Progenitor cell of endocrine pancreas (in vitro differentiated cells): Measurements from ENCODE around the gene MYH15. TPM values are rescaled to one million over a fixed set of nuclear protein-coding genes. Genes with fewer than 3 reads are reported as not detected.

ENCODE experiments used
- DNase-seq: peaks from one replicate; pipeline ENCODE4 v3.0.0; 2021; ENCODE audit warnings: low spot score; ENCODE audit not compliant: unreplicated experiment
- H3K27ac Mint-ChIP-seq: 2 replicates; pipeline ENCODE4 v1.8.0; 2021; ENCODE audit warnings: mild to moderate bottlenecking, moderate library complexity, mixed read lengths
- H3K27me3 Mint-ChIP-seq: 2 replicates; pipeline ENCODE4 v1.8.0; 2021; ENCODE audit warnings: mixed read lengths
- H3K36me3 Mint-ChIP-seq: 2 replicates; pipeline ENCODE4 v1.8.0; 2022; ENCODE audit warnings: mixed read lengths; ENCODE audit not compliant: insufficient read depth
- H3K4me1 Mint-ChIP-seq: 2 replicates; pipeline ENCODE4 v1.8.0; 2021; ENCODE audit warnings: low read depth, mixed read lengths
- H3K4me3 Mint-ChIP-seq: 2 replicates; pipeline ENCODE4 v1.8.0; 2021; ENCODE audit warnings: low read depth, mild to moderate bottlenecking, moderate library complexity, mixed read lengths
- H3K9me3 Mint-ChIP-seq: 2 replicates; pipeline ENCODE4 v1.8.0; 2021; ENCODE audit warnings: low read depth, mixed read lengths
- CTCF ChIP-seq: fragments of 200-600 bp; sonication (generic); IDR thresholded peaks from one replicate; pipeline ENCODE4 v1.5.0; 2021; ENCODE audit warnings: antibody characterized with exemption, mild to moderate bottlenecking; ENCODE audit not compliant: unreplicated experiment
- total RNA-seq: library from RNA; stranded (reverse); gene quantifications from 2 replicates; pipeline ENCODE4 v1.2.1, GENCODE V29; 2021

The MYH15 gene
- total RNA-seq, 1 donor from 2014 or later, result 0.96 TPM

DNA sequence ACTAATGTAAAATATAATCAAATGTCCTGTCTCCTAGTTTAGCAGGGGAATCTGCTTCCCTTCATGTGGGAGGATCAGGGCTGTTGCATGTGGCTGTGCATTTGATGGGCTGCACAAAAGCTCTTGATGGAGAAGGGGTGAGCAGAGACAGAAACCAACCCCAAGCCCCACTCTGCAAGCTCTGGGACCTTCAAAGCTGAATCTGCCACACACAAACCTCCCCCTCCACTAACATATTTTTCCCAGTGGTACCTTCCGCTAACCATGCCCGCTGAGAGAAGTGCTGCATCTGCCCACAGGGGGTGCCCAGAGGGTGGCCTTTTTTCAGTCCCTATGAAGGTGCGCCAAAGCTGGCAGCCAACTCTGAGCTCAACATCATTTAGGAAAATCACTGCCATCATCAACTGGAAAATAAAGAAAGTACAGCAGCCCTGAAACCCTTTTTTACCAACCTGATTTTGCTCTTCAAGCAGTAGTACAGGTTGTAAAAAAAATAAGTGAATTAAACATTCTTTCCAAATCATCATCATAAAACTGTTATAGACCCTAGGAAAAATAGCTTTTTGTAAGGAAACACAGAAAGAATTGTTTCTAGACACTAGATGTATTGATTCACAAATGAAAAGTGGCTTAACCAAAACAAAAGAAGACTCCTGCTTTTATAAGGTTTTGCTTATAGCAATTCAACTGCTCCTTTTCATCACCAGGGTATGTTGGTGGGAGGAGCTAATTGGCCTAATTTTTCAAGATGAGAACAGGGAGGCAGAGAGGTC, 117.1 kb downstream of the MYH15 start:
- no peak for TF ChIP-seq CTCF
- no peak overlapping the region for H3K27ac Mint-ChIP-seq
- peaks cover 7% of the 10 kb centered on the region for H3K4me1 Mint-ChIP-seq
- DNase-seq, result no peak
- peaks cover 3% of the 10 kb centered on the region for H3K27me3 Mint-ChIP-seq
- no peaks in the 10 kb centered on the region for H3K36me3 Mint-ChIP-seq
- no peak overlapping the region for H3K4me3 Mint-ChIP-seq
- no peaks in the 10 kb centered on the region for H3K9me3 Mint-ChIP-seq

- Mint-ChIP-seq H3K27me3 (peaks cover 3% of the 10 kb centered on the region), H3K27ac (no peak overlapping the region), H3K9me3 (no peaks in the 10 kb centered on the region), H3K4me3 (no peak overlapping the region), H3K36me3 (no peaks in the 10 kb centered on the region), H3K4me1 (peaks cover 7% of the 10 kb centered on the region)
- TF ChIP-seq CTCF, result no peak
- DNase-seq, result no peak
Observed at GRCh38 chr3:108391917-108392593, 118.3 kb downstream of the MYH15 start.

GRCh38 chr3:108389372-108389771, 121.0 kb downstream of the MYH15 start:
- peaks cover 3% of the 10 kb centered on the region for H3K27me3 Mint-ChIP-seq
- H3K27ac Mint-ChIP-seq, result no peak overlapping the region
- no peak overlapping the region for H3K4me3 Mint-ChIP-seq
- H3K9me3 Mint-ChIP-seq, result no peaks in the 10 kb centered on the region
- TF ChIP-seq CTCF, result no peak
- peaks cover 7% of the 10 kb centered on the region for H3K4me1 Mint-ChIP-seq
- no peaks in the 10 kb centered on the region for H3K36me3 Mint-ChIP-seq
- DNase-seq, result no peak

- no peak for TF ChIP-seq CTCF
- no peak overlapping the region for H3K27ac Mint-ChIP-seq
- H3K36me3 Mint-ChIP-seq, result no peaks in the 10 kb centered on the region
- no peak for DNase-seq
- no peak overlapping the region for H3K4me3 Mint-ChIP-seq
- no peaks in the 10 kb centered on the region for H3K9me3 Mint-ChIP-seq
- H3K27me3 Mint-ChIP-seq, result peaks cover 3% of the 10 kb centered on the region
- peaks cover 11% of the 10 kb centered on the region for H3K4me1 Mint-ChIP-seq
Observed at GRCh38 chr3:108388136-108389132, 122.0 kb downstream of the MYH15 start.

- H3K27me3 Mint-ChIP-seq, result peaks cover 3% of the 10 kb centered on the region
- DNase-seq, result no peak
- no peaks in the 10 kb centered on the region for H3K36me3 Mint-ChIP-seq
- no peak for TF ChIP-seq CTCF
- H3K4me3 Mint-ChIP-seq, result no peak overlapping the region
- H3K27ac Mint-ChIP-seq, result no peak overlapping the region
- no peaks in the 10 kb centered on the region for H3K9me3 Mint-ChIP-seq
- peaks cover 15% of the 10 kb centered on the region for H3K4me1 Mint-ChIP-seq
Observed at GRCh38 chr3:108387063-108387462, 123.3 kb downstream of the MYH15 start.
